ENCODE data around the gene RSU1. TPM values are rescaled to one million over a fixed set of nuclear protein-coding genes. Genes with fewer than 3 reads are reported as not detected.

RSU1 gene
- total and polyA plus RNA-seq, 2 donors (not counting 3 experiments of a cell fraction or from before 2014, with no cell fraction given): 80.2 to 104 TPM

DNA sequence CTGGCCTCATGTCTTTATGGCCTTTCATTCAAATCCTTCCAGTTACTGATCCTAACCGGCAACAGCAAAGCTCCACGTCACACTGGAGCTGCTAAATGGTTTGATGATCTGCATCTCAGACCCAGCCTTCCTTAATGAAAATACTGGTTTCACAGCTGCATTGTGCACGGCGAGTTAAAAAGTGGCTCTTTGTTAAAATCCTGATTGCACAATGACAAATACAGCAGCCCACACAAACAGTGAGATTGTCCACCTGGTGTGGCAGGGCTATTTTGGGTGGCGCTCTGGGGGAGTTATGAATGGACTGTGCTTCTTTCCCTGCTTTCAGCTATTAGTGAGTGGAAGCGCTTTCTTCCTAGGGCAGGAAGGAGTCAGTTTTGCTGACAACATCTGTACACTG lies 232.1 kb downstream of the RSU1 start:
- no peak for TF ChIP-seq MYC (IDR thresholded peaks at IDR 0.05; ENCODE audit: low read depth, low read length)
- no peak for TF ChIP-seq JUN (IDR thresholded peaks at IDR 0.05; ENCODE audit: borderline replicate concordance, insufficient read depth, insufficient read length, low read depth)
- TF ChIP-seq GATA2 (IDR thresholded peaks at IDR 0.05; ENCODE audit: insufficient read depth, insufficient read length, low read depth, low read length): no peak
- TF ChIP-seq, protein P1, sequence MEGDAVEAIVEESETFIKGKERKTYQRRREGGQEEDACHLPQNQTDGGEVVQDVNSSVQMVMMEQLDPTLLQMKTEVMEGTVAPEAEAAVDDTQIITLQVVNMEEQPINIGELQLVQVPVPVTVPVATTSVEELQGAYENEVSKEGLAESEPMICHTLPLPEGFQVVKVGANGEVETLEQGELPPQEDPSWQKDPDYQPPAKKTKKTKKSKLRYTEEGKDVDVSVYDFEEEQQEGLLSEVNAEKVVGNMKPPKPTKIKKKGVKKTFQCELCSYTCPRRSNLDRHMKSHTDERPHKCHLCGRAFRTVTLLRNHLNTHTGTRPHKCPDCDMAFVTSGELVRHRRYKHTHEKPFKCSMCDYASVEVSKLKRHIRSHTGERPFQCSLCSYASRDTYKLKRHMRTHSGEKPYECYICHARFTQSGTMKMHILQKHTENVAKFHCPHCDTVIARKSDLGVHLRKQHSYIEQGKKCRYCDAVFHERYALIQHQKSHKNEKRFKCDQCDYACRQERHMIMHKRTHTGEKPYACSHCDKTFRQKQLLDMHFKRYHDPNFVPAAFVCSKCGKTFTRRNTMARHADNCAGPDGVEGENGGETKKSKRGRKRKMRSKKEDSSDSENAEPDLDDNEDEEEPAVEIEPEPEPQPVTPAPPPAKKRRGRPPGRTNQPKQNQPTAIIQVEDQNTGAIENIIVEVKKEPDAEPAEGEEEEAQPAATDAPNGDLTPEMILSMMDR (IDR thresholded peaks at IDR 0.05; ENCODE audit: extremely low read depth in 1 of 2, insufficient read depth in 1 of 2, low read depth in 1 of 2, low read length in 2 of 2): no peak
- TF ChIP-seq FOS (IDR thresholded peaks at IDR 0.05; ENCODE audit: borderline replicate concordance, insufficient read depth, low read length): no peak
- Histone ChIP-seq H3K9ac (replicated peaks; ENCODE audit: extremely low read depth, insufficient read depth, low read length) (no peak overlapping the region), H3K4me1 (ENCODE audit: control insufficient read depth, extremely low read depth, insufficient read depth, low read length) (no peaks in the 10 kb centered on the region), H4K20me1 (replicated peaks; ENCODE audit: control insufficient read depth, extremely low read depth, insufficient read depth, low read length) (no peaks in the 10 kb centered on the region), H3K27me3 (ENCODE audit: control insufficient read depth in 2 of 2, insufficient read depth in 2 of 2, low read length in 2 of 2) (no peaks in the 10 kb centered on the region), H3K9me1 (replicated peaks; ENCODE audit: control insufficient read depth, extremely low read depth, insufficient read depth, low read length) (no peaks in the 10 kb centered on the region), H2AFZ (ENCODE audit: low read depth, low read length) (no peak overlapping the region), H3K9me3 (replicated peaks; ENCODE audit: control insufficient read depth, insufficient read depth, low read length) (no peaks in the 10 kb centered on the region), H3K4me3 (replicated peaks in 1 of 3; ENCODE audit: insufficient read depth in 1 of 3, low read depth in 1 of 3, low read length in 3 of 3) (no peak overlapping the region), H3K36me3 (ENCODE audit: control insufficient read depth in 2 of 2, extremely low read depth in 1 of 2, insufficient read depth in 2 of 2, low read length in 2 of 2) (no peaks in the 10 kb centered on the region), H3K4me2 (ENCODE audit: insufficient read depth, low read length) (no peak overlapping the region), H3K27ac (ENCODE audit: insufficient read depth, low read depth, low read length) (no peak overlapping the region), H3K79me2 (ENCODE audit: control insufficient read depth, insufficient read depth, low read length) (no peaks in the 10 kb centered on the region)
- intact Hi-C loops (cut with micrococcal nuclease) (no loop called here), dilution Hi-C loops (cut with MboI; ENCODE audit: extremely low pct_ligation_motif_present, low sequenced_read_pairs) (no loop called here)
- DNase-seq (ENCODE audit: low read depth, low spot score): no peak
- CTCF ChIA-PET: no interaction called here
- POLR2A ChIA-PET: no interaction called here
- no TSS peak for BruUV-seq (replicated peaks)
- no peak for FAIRE-seq

DNA sequence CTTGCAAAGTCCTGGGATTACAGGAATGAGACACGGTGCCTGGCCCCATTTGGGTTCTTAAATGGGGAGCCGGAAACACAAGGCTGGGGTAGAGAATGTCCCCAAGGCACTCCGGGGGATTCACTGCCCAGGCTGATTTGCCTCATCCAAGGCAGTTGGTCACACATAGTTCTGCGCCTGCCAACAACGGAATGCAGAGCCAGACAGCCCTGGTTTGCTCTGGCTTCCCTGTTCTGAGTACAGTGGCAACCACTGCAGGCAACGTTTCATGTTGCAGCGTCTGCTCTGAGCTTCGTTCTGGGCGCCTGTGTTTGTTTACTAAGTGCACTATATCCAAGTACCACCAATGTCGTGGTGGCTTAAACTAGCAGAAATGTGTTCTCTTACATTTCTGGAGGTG lies 233.8 kb downstream of the RSU1 start:
- dilution Hi-C loops (cut with MboI; ENCODE audit: extremely low pct_ligation_motif_present, low sequenced_read_pairs): no loop called here
- no peak for FAIRE-seq
- ChIA-PET POLR2A (no interaction called here), CTCF (interaction anchor here (0.6 kb wide), 1 partner anchor 156 kb away, joined by 4 read pairs; no protein-coding TSS in a partner anchor)
- no peaks in the 10 kb centered on the region for H3K9me1 ChIP-seq (replicated peaks; ENCODE audit: control insufficient read depth, extremely low read depth, insufficient read depth, low read length)
- no peaks in the 10 kb centered on the region for H3K4me1 ChIP-seq (ENCODE audit: control insufficient read depth, extremely low read depth, insufficient read depth, low read length)
- no peak for DNase-seq (ENCODE audit: low read depth, low spot score)
- TF ChIP-seq EZH2 (IDR thresholded peaks at IDR 0.05; ENCODE audit: borderline replicate concordance, low read depth, low read length, severe bottlenecking) (no peak), POLR2A (IDR thresholded peaks at IDR 0.05; ENCODE audit: low read depth, low read length) (no peak), POLR2AphosphoS5 (IDR thresholded peaks at IDR 0.05; ENCODE audit: insufficient read depth, low read depth, low read length) (no peak), FOS (IDR thresholded peaks at IDR 0.05; ENCODE audit: borderline replicate concordance, insufficient read depth, low read length) (no peak), GATA2 (IDR thresholded peaks at IDR 0.05; ENCODE audit: insufficient read depth, insufficient read length, low read depth, low read length) (no peak), MYC (IDR thresholded peaks at IDR 0.05; ENCODE audit: low read depth, low read length) (no peak)
- TF ChIP-seq, protein P1 (IDR thresholded peaks at IDR 0.05; ENCODE audit: extremely low read depth in 1 of 2, insufficient read depth in 1 of 2, low read depth in 1 of 2, low read length in 2 of 2): no peak
- no peaks in the 10 kb centered on the region for H3K9me3 ChIP-seq (replicated peaks; ENCODE audit: control insufficient read depth, insufficient read depth, low read length)
- BruUV-seq (replicated peaks): no TSS peak
- intact Hi-C loops (cut with micrococcal nuclease): loop anchor here (2.0 kb wide), 1 partner anchor 37 kb away; no protein-coding TSS in a partner anchor
- H3K27ac ChIP-seq (ENCODE audit: insufficient read depth, low read depth, low read length): no peak overlapping the region
- no peak overlapping the region for H2AFZ ChIP-seq (ENCODE audit: low read depth, low read length)
- no peak overlapping the region for H3K4me2 ChIP-seq (ENCODE audit: insufficient read depth, low read length)
- H3K9ac ChIP-seq (replicated peaks; ENCODE audit: extremely low read depth, insufficient read depth, low read length): no peak overlapping the region
- H3K4me3 ChIP-seq (replicated peaks in 1 of 3; ENCODE audit: insufficient read depth in 1 of 3, low read depth in 1 of 3, low read length in 3 of 3): no peak overlapping the region
- no peaks in the 10 kb centered on the region for H3K79me2 ChIP-seq (ENCODE audit: control insufficient read depth, insufficient read depth, low read length)
- no peaks in the 10 kb centered on the region for H4K20me1 ChIP-seq (replicated peaks; ENCODE audit: control insufficient read depth, extremely low read depth, insufficient read depth, low read length)
- no peaks in the 10 kb centered on the region for H3K36me3 ChIP-seq (ENCODE audit: control insufficient read depth in 2 of 2, extremely low read depth in 1 of 2, insufficient read depth in 2 of 2, low read length in 2 of 2)
- H3K27me3 ChIP-seq (ENCODE audit: control insufficient read depth in 2 of 2, insufficient read depth in 2 of 2, low read length in 2 of 2): peaks cover 3 to 5% of the 10 kb centered on the region in 2 experiments
